IPS-18a (cell line): Measurements from ENCODE around the gene TMEM132A.
"Not testable (repeated sequence)": the region's sequence is repeated elsewhere in the genome, so short reads cannot be mapped to it uniquely, and the experiment has no call there.

Experiments
- H3K27ac ChIP-seq: one replicate; pipeline ENCODE4 v1.5.1; 2013; ENCODE audit warnings: low read length
- H3K27me3 ChIP-seq: one replicate; pipeline ENCODE4 v1.6.1; 2013; ENCODE audit warnings: mild to moderate bottlenecking, low read length; ENCODE audit not compliant: control insufficient read depth, insufficient read depth
- H3K36me3 ChIP-seq: one replicate; pipeline ENCODE4 v1.6.1; 2013; ENCODE audit warnings: low read depth, low read length; ENCODE audit not compliant: control insufficient read depth
- H3K4me1 ChIP-seq: one replicate; pipeline ENCODE4 v1.6.1; 2013; ENCODE audit warnings: low read depth, low read length; ENCODE audit not compliant: control insufficient read depth
- H3K4me3 ChIP-seq: one replicate; pipeline ENCODE4 v1.5.1; 2013; ENCODE audit warnings: low read length
- H3K9ac ChIP-seq: one replicate; pipeline ENCODE4 v1.6.1; 2013; ENCODE audit warnings: mild to moderate bottlenecking, low read length, moderate library complexity
- H3K9me3 ChIP-seq: one replicate; pipeline ENCODE4 v1.6.1; 2013; ENCODE audit warnings: low read depth, low read length; ENCODE audit not compliant: control insufficient read depth

The TMEM132A gene

DNA sequence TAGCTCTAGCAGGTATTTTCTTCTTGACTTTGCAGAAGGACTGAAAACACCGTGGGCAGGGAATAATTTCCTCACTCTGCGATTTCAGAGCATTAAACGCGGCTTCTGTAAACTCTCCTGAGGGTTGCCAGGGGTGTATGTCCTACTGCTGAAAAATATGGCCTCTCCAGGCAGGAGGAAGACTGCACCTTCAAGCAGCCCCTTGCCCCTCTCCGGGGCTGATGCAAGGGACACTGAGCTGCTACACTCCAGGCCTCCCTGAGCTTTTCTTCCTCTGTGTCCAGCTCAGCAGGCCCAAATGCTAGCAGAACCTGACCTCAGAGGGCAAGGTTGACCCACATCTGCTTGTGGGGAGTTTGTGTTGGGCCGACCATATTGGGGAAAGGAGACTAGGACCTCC is 49.4 kb downstream of the TMEM132A start:
- no peak overlapping the region for H3K27ac ChIP-seq
- no peak overlapping the region for H3K9ac ChIP-seq
- H3K9me3 ChIP-seq = no peaks in the 10 kb centered on the region
- H3K4me3 ChIP-seq = no peak overlapping the region
- H3K27me3 ChIP-seq = no peaks in the 10 kb centered on the region
- H3K36me3 ChIP-seq = no peaks in the 10 kb centered on the region
- no peaks in the 10 kb centered on the region for H3K4me1 ChIP-seq

DNA sequence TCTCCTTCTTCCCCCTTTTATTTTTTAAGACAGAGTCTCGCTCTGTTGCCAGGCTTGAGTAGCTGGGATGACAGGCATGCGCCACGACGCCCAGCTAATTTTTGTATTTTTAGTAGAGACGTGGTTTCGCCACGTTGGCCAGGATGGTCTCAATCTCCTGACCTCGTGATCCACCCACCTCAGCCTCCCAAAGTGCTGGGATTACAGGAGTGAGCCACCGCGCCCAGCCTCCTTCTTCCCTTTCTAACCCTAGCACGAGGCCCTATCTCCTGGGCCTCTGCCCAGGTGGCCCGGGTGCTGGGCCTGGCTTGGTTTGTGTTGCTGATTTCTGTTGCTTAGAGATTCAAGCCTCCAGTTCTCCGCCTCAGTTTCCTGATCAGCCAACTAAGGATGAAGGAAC is 50.1 kb downstream of the TMEM132A start:
- not testable (repeated sequence) for H3K9ac ChIP-seq, H3K27ac ChIP-seq, H3K4me1 ChIP-seq, H3K36me3 ChIP-seq, H3K27me3 ChIP-seq, H3K9me3 ChIP-seq, H3K4me3 ChIP-seq

DNA sequence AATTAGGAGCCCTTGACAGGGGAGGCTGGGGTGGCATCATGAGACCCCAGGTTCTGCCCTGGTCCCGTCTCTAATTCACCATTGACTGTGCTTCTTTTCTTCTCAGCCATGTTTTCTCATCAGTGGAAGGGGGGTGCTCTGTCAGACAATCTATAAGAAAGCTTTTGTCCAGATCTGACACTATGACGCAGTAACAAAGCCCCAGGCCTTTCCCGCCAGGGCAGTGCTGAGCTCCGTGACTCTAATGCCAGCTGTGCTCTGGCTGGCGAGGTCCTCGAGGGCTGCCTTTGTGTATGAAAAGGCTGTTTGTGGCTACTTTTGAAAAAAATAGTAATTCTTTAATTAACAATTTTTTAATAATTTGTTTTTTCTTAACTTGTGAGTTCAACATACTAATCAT is 50.5 kb downstream of the TMEM132A start:
- Histone ChIP-seq H3K4me3 (no peak overlapping the region), H3K27me3 (no peaks in the 10 kb centered on the region), H3K36me3 (no peaks in the 10 kb centered on the region), H3K27ac (no peak overlapping the region), H3K4me1 (no peaks in the 10 kb centered on the region), H3K9ac (no peak overlapping the region), H3K9me3 (no peaks in the 10 kb centered on the region)

DNA sequence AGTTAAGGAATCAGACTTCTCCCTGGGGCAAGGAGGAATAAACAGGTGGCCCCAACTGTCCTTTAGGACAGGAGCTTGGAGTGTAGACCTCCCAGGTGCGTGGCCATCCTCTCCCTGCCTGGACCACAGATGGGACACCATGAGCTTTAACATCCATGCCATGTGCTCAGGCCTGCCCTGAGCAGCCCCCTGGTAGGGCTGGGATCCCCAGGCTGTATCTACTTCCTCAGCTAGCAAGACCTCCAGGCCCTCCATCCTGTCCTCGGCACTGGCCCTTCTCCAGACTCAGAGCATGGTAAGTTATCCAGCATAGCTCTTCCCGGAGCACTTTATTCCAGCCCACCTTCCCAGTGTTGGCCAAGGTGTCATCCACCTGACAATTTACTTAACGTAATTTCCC is 53.0 kb downstream of the TMEM132A start:
- no peaks in the 10 kb centered on the region for H3K27me3 ChIP-seq
- H3K9ac ChIP-seq = no peak overlapping the region
- no peaks in the 10 kb centered on the region for H3K36me3 ChIP-seq
- H3K4me3 ChIP-seq = no peak overlapping the region
- H3K9me3 ChIP-seq = no peaks in the 10 kb centered on the region
- H3K27ac ChIP-seq = no peak overlapping the region
- H3K4me1 ChIP-seq = no peaks in the 10 kb centered on the region

DNA sequence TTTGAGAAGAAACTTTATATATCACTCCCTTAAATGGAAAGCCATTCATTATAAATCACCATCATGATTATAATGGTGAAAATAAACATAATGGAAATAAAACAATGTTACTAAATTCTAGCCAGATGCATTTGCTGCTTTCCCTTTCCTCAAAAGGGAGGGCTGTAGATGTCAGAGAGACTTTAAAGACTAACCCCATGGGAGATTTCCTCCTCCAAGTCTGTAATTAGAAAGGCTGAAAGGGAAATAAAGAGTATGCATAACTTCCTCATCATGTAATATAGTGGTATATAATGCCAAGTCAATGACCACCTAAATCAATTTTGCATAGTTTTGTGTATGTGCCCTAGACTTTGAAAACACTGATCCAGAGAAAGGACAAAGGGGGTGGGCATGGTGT is 53.6 kb downstream of the TMEM132A start:
- H3K27me3 ChIP-seq = no peaks in the 10 kb centered on the region
- no peaks in the 10 kb centered on the region for H3K36me3 ChIP-seq
- H3K9ac ChIP-seq = no peak overlapping the region
- no peaks in the 10 kb centered on the region for H3K4me1 ChIP-seq
- H3K9me3 ChIP-seq = no peaks in the 10 kb centered on the region
- no peak overlapping the region for H3K4me3 ChIP-seq
- no peak overlapping the region for H3K27ac ChIP-seq

DNA sequence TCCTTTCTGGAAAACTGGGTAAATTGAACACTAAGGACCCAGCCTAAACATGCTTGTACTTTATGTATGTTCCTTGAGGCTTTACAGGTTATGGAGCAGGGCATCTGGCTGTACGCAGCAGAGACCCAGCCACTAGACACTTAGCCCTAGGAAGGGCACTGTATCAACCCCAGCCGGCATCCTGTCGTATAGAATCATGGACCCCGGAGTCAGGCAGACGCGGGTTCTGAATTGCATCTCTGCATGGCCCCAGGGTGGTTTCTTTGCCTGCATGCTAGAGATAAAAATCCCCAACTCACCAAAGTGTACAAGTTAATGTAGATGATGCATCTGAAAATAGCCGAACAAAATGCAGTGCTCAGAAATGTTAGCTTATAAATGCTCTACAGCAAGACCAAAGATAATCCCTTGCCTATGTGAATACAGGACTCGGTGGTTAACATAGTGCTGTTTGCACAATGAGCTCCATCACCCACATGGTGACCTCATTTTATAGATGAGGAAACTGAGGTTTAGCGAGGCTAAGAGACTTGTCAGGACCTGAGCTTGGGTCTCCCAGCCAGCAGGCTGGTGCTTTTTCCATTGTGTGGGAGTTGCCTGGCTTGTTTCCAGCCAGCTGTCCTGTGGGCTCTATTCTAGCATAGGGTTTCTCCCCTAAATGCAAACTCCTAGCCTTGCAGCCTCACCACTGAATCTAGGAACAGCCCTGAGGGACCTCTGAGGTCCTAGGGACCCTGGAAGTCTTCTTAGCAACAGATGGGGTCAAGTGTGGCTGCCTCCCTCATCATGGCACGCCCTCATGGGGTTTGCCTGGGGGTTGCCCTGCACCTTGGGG is 54.5 kb downstream of the TMEM132A start:
- H3K4me1 ChIP-seq = no peaks in the 10 kb centered on the region
- H3K4me3 ChIP-seq = no peak overlapping the region
- H3K27me3 ChIP-seq = no peaks in the 10 kb centered on the region
- H3K9me3 ChIP-seq = no peaks in the 10 kb centered on the region
- no peak overlapping the region for H3K9ac ChIP-seq
- no peaks in the 10 kb centered on the region for H3K36me3 ChIP-seq
- H3K27ac ChIP-seq = no peak overlapping the region

DNA sequence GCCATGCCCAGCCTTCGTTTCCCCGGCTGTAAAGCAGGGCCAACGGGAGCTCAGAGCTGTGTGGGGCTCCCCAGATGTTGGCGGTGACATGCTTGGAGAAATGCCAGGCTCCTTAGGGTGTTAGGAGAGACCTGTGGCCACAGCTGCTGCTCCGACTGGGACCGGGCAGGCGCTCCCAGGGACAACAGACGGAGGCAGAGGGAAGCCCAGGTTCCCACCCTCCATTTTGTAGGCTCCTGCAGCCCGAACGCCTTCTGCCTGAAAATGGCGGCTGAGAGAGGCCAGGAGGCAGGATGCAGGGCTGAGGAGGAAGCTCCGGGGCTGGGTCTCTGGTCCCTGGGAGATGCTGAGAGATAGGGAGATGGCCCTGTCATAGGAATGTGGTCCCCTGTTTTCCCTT is 57.3 kb downstream of the TMEM132A start:
- H3K4me3 ChIP-seq = no peak overlapping the region
- no peak overlapping the region for H3K27ac ChIP-seq
- no peaks in the 10 kb centered on the region for H3K4me1 ChIP-seq
- no peaks in the 10 kb centered on the region for H3K27me3 ChIP-seq
- H3K36me3 ChIP-seq = no peaks in the 10 kb centered on the region
- no peak overlapping the region for H3K9ac ChIP-seq
- no peaks in the 10 kb centered on the region for H3K9me3 ChIP-seq

DNA sequence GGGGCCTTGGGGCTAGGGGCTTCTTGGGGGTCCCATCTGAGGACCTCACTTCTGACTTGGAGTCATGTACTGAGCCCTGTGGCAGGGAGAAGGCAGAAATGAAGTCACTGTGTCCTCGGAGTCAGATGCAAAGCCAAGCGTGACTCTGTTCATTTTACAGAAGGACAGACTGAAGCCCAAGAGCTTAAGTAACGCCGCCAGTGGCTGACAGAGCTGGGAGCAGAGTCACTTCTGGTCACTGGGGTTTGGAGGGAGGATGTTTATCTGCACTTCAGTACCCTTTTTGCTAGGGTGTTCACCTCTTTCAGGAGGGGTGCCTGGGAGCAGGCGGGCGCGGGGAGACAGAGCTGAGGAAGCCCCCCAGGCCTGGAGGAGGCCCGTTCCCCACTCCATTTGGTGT is 57.9 kb downstream of the TMEM132A start:
- H3K9me3 ChIP-seq = no peaks in the 10 kb centered on the region
- no peaks in the 10 kb centered on the region for H3K4me1 ChIP-seq
- no peaks in the 10 kb centered on the region for H3K36me3 ChIP-seq
- no peak overlapping the region for H3K27ac ChIP-seq
- no peak overlapping the region for H3K4me3 ChIP-seq
- H3K27me3 ChIP-seq = no peaks in the 10 kb centered on the region
- no peak overlapping the region for H3K9ac ChIP-seq

DNA sequence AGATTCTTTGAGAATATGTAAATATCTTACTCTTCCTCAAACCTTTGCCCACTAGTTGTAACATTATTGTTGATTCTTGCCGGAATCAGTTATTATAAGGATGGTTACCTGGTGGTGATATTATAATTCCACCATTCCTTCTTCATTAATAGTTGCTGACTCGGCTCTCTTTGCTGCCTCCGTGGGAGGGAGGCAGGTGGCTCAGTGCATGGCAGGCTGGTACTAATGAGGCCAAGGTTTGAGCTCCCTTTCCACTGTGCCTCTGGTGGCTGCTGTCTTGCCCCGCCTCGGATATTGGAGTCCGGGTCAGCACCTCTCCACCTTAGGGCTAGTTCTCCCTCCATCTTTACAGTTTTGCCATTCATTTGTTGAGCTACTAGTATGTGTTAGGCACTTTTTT is 59.9 kb downstream of the TMEM132A start:
- H3K27ac ChIP-seq = no peak overlapping the region
- no peaks in the 10 kb centered on the region for H3K9me3 ChIP-seq
- no peaks in the 10 kb centered on the region for H3K4me1 ChIP-seq
- H3K9ac ChIP-seq = no peak overlapping the region
- no peaks in the 10 kb centered on the region for H3K27me3 ChIP-seq
- H3K36me3 ChIP-seq = no peaks in the 10 kb centered on the region
- H3K4me3 ChIP-seq = no peak overlapping the region

DNA sequence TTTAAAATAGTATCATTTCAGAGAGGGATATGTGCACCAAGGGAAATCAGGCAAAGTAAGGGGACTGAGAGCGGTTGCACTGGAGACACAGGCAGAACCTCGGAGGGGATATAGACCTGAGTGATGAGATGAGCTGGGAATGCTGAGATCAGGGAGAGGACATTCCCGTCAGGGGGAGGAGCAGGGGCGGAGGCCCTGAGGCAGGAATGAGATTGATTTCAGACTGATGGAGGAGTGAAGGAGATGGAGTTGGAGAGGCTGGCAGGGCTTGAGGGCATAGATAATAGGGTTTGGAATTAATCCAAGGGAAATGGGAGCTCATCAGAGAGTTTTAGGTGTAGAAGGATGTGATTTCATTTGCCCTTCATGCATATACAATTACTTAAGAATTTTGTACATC is 60.4 kb downstream of the TMEM132A start:
- no peak overlapping the region for H3K9ac ChIP-seq
- H3K4me3 ChIP-seq = no peak overlapping the region
- no peak overlapping the region for H3K27ac ChIP-seq
- no peaks in the 10 kb centered on the region for H3K36me3 ChIP-seq
- no peaks in the 10 kb centered on the region for H3K9me3 ChIP-seq
- no peaks in the 10 kb centered on the region for H3K4me1 ChIP-seq
- no peaks in the 10 kb centered on the region for H3K27me3 ChIP-seq

DNA sequence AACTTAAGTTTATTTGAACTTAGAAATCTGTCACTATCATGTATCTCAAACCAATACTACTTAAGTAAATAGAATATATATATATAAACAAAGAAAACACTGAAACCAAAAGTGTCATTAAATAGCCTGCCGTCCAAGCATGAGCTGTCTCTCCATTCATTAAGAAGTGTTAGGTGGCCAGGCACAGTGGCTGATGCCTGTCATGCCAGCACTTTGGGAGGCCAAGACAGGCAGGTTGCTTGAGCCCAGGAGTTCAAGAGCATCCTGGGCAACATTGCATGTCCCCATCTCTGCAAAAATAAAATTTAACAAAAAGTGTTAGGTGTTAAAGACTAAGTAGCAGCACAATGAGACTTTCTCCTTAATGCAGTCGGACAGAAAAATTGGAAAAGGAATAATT is 61.2 kb downstream of the TMEM132A start:
- H3K9me3 ChIP-seq = no peaks in the 10 kb centered on the region
- no peak overlapping the region for H3K4me3 ChIP-seq
- no peaks in the 10 kb centered on the region for H3K36me3 ChIP-seq
- no peak overlapping the region for H3K9ac ChIP-seq
- no peak overlapping the region for H3K27ac ChIP-seq
- no peaks in the 10 kb centered on the region for H3K27me3 ChIP-seq
- no peaks in the 10 kb centered on the region for H3K4me1 ChIP-seq
